NCI-H82 treated with DMSO at 0.1 percent for 48 hours (cell line): ENCODE measurements around the gene TYW1.
"Not testable (repeated sequence)": the region's sequence is repeated elsewhere in the genome, so short reads cannot be mapped to it uniquely, and the experiment has no call there.

Experiments
- DNase-seq: peaks from one replicate; lab custom pipeline; 2025; ENCODE audit not compliant: unreplicated experiment; lab: John Stamatoyannopoulos, UW

TYW1 gene

DNA sequence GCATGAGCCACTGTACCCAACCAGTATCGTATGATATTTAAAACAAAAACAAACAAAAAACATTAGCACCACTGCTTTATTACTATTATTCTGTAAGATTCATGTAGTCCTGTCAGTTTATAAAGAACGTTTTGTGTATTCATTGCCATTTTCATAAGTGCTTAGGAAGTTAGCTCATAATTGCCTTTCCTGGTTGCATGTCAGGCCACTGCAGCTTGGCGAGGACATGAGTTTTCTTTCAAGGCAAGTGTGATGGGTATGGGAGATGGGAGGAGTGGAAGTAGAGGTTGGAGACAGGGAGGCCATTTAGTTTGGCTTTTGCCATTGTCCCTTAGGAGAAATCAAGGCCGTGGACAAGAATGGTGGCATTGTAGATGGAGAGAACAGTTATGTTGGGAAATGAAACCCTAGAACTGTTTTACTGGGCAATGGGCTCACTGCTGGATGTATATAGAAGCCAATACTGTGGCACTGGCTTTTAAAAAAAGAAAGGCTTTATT is 48.9 kb downstream of the TYW1 start:
- DNase-seq, result no peak

DNA sequence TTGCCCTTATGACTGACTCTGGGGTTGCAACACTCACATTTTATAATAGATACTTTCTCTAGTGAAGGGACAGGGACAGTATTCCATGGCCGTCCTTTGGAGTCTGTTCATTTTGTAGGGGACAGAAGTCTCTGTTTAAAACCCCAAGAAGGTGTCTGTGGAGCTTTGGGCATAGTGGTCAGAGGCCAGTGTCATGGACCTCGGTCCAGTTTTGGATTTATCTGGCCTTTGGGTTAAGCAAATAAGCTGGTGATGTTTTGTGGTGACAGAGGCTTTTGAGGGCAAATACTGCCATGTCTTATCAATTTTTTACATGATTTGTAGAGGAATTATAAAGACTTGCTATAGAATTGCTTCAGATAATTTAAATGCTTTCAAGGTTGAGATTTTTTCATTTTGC is 50.2 kb downstream of the TYW1 start:
- DNase-seq, result not testable (repeated sequence)

DNA sequence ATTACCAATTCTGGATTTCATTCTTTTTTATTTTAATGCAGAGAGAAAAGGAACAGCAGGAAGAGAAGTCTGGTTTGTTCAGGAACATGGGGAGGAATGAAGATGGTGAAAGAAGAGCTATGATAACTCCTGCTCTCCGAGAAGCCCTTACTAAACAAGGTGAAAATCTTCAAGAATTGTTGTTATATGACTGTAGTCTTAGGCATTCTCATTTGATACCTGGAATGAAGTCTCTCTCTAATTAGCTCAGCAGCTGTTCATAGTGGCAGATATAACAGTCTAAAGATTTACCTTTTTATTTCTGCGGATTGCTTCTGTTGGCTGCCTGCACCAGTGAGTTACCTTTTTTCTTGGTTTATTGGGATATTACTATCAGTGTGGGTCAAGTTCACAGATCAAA is 53.3 kb downstream of the TYW1 start:
- DNase-seq, result not testable (repeated sequence)

DNA sequence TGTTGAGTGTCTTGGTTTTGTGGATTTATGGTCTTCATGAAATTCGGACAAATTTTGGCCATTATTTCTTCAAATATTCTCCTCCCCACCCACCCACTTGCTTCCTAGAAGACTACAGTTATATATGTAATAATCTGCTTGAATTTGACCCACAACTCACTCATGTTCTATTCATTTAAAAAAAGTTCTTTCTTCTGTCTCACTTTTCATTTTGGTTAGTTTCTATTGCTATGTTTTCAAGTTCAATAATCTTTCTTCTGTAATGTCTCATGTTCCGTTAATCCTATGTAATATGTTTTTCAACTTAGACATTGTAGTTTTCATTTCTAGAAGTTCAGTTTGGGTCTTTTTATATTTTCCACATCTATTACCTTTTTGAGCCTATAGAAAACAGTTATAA is 55.5 kb downstream of the TYW1 start:
- not testable (repeated sequence) for DNase-seq

DNA sequence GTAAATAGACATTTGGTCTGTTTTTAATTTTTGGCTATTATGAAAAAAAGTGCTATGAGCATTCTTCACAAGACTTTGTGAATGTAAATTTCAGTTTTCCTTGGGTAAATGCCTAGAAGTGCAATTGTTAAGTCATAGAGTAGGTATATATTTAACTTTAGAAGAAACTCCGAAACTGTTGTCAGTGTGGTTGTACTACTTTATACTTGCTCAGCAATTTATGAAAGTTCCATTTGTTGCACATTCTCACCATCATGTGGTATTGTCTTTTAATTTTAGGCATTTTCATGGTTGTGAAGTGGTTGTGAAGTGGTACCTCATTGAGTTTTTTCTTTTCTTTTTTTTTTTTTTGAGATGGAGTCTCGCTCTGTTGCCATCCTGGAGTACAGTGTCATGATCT is 60.0 kb downstream of the TYW1 start:
- no peak for DNase-seq

DNA sequence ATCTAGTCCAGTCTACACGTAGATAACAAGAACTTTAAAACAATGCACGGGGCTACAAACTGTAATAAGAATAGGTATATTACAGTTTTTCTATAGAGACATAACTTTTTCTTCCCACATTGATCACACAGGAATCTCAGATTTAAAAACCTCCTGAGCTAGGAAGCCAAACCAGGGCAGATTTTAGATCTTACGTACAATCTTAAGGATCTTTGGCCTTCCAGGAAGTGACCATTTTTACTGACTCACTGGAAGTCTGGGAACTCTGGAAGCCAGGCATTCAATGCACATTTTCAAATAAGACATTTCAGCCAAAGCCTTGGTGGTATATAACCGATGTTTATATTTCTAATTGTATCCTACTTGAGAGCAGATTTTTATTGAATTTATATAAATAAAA is 64.7 kb downstream of the TYW1 start:
- not testable (repeated sequence) for DNase-seq

DNA sequence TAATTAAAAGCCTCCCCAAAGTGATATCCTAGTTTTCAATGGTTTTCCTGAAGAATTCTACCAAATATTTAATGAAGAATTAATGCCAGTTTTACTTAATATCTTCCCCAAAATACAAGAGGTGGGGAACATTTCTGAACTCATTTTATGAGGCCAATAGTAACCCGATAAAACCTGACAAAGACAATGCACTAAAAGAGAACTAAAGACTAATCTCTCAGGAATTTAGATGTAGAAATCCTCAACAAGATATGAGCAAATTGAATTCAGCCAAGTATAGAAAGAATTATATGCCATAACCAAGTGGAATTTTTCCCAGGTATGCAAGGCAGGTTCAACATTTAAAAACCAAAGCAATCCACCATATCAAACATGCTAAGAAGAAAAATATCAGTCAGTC is 66.2 kb downstream of the TYW1 start:
- not testable (repeated sequence) for DNase-seq

DNA sequence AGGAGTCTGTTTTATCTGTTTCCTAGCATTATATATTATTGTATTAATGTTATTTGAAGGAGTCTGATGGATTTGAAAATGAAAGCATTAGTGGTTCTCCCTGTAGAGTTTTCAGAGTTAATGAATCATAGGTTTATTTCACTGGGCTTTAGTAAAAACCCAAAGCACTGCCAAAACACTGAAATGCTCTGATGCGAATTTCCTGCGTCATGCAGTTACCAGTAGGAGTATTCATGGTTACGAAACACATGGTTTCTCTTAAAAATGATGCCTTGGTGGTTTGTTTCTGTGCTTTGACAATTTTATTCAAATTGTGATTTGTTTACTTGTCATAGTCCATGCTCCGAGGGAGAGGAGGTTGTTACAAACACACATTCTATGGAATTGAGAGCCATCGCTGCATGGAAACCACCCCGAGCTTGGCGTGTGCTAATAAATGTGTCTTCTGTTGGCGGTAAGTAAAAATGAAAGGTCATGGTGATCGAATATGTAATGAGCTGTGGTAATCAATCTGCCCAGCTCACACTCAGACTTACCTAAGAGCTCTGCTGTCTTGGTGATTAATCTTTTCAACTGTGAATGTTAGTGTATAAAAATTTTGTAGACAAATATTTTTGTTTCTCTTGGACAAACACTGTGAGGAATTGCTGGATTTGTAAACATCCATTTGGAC is 70.5 kb downstream of the TYW1 start:
- DNase-seq, result not testable (repeated sequence)

DNA sequence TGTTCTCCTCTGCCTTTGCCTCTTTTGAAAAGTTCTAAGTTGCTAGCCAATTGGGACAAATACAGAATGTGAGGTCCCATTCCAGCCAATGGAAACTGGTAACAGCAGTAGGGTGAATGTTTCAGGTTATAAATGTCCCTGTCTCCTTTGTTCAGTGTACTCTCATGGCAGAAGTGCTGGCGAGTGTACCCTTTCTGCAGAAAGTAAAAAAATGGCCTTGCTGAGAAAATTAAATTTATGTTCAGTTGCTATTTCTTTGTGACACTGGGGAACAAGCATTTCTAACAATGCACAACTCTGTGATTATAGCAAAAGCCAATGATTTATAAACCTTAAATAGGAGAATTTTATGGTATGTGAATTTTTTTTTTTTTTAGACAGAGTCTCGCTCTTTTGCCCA is 79.5 kb downstream of the TYW1 start:
- not testable (repeated sequence) for DNase-seq

DNA sequence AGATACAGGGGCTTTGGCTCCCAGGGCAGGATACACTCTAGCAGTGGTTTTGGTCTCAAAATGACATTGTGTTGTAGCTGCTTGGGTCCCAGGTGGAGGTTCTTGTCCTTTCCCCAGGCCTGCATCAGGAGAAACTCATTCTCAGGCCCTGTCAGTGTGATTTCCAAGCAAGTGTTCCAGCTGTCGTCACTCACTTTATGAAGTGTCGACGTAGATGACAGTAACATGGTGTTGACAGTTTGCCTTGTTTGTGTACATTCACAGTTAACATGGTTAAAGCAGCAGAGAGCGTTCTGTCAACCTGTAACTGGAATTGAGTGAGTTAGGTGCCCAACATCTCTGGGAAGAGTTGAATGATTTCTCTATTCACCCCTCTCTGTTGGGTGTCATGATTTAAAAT is 86.2 kb downstream of the TYW1 start:
- DNase-seq, result not testable (repeated sequence)

DNA sequence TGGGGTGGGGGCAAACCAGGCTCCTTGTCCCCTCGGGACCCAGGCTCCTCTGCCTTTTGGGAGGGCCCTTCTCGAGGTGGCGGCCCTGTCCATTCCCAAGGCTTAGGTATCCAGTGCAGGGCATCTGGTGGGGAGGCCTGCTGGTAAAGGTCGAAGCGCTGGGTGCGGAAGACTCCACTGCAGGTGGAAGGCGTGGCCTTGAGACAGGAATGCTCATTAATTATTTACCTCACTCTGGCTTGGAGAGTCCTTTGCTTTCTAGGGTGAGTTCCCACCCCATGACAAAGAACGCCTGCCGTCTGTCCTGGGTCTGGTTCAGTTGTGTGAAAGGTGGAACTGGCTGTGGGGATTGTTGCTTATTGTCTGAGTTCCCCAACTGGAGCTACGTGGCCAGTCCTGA is 92.6 kb downstream of the TYW1 start:
- not testable (repeated sequence) for DNase-seq

DNA sequence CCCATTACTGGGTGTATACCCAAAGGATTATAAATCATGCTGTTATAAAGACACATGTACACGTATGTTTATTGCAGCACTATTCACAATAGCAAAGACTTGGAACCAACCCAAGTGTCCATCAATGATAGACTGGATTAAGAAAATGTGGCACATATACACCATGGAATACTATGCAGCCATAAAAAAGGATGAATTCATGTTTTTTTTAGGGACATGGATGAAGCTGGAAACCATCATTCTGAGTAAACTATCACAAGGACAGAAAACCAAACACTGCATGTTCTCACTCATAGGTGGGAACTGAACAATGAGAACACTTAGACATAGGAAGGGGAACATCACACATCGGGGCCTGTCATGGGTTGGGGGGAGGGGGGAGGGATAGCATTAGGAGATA is 94.4 kb downstream of the TYW1 start:
- DNase-seq, result not testable (repeated sequence)

DNA sequence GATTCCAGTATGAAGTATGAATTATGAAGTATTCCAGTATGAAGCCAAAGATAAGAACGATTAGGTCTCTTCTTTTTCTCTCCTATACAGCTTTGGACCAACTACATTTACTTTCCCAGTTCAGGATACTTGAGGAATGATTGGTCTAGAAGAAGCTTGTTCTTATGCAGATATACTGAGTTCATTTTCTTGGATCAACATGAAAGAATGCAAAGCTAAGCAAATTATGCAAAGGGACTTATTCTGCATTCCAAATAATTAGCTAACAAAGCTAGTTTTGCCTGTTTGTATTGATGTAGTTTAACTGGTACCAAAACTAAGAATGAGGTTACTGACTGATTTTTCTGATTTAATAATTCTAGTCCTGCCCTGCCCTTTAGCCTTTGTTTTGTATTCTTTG is 101.4 kb downstream of the TYW1 start:
- DNase-seq, result not testable (repeated sequence)

DNA sequence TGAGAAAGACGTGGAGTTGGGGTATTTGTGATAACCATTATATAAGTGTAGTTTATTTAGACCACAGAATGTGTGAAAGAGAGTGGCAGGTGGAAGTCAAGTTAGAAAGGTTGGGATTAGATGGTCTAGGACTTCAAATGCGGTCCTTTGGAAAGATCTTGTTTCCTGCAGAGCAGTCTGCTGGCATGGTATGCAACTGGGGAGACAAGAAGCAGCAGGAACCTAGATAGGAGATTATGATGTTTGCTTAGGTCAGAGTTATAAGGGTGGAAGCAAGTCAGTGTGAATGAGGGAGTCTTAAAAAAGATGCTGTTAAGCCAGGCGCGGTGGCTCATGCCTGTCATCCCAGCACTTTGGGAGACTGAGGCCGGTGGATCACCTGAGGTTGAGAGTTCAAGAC is 102.8 kb downstream of the TYW1 start:
- DNase-seq, result not testable (repeated sequence)

DNA sequence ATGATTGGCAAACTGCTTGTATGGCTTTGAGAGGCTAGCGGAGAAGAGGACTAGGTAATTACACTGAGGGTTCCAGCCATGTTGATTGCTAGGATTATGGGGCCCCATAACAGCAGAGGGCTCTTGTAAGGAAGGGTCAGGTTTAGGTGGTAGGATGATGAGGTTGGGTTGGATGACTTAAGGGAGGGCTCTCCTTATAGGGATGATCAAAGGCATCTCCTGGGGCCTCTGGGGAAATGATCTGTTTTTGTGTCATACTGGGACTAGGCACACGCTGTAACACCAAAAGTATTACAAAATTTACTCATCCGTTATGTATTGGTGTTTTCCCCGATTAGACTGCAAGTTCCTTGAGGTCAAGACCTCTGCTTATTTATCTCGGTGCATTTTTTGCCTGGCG is 103.4 kb downstream of the TYW1 start:
- not testable (repeated sequence) for DNase-seq

DNA sequence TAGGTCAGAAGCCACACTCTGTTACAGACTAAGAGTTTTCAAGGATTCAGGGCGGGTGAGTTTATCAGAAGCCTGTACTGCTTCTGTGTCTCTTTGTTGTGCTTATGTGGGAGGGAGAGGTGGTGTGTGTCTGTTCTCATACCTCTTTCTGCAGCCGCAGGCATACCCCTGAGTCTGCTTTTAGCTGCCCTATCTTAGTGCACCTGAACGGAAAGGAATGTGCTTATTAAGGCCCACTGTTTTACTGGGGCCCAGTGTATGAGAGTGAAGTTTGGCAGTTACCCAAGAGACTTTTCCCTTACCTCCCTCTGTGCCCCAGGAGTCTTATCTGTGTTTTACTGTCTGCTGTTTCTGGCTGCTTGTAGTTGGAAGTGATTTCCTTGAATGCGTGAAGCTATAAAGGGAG is 104.3 kb downstream of the TYW1 start:
- DNase-seq, result no peak

DNA sequence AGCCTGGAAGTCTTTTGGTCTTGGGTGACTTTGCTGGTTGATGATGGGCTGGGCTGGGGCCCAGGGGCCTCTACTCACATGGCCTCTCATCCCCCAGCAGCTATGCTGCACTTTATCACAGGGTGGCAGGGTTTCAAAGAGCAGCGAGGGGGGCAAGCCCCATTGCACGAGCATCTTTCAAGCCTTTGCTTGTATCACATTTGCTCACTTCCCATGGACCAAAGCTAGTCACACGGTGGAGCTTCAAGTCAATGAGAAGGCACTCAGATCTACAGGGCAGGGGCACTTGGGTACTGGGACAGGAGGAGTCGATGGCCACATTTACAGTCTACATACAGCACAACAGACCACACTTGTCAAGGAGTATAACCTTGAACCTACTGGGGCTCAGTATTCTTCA is 108.3 kb downstream of the TYW1 start:
- DNase-seq, result not testable (repeated sequence)

DNA sequence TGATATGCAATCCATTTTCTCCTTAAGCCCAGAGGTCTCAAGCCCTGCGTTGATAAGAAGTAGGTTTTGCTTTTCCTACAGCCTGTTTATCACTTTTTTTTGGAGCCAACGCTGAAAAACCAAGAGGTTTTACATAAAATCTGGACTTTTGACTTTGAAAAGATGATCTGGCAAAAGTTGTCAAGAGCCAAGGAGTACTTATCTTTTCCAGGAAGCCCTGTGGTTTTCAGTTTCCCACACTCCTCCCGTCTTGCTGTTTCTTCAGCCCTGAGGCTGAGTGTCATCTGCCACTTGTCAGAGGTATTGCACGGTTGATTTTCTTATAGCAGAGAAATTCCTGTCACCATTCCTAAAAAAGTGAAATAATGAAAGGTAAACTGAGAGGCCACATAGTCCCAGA is 108.7 kb downstream of the TYW1 start:
- no peak for DNase-seq

DNA sequence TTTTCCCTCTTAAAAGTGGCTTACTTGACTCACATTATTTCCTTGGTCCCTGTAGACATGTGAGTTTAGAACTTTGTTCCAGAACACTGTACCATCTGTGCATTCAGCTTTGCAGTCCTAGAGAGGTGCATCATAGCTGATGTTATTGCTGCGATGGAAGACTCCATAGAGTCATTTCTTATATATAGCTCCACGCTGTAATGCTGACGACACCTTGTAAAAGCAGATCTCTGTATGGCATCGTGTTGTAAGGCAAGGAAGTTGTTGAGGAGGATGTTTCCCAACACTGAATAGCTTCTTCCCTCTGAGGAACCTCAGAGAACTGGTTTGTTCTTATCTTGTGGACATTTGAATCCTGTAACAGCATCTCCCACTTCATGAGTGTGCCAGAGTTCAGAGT is 109.6 kb downstream of the TYW1 start:
- not testable (repeated sequence) for DNase-seq

DNA sequence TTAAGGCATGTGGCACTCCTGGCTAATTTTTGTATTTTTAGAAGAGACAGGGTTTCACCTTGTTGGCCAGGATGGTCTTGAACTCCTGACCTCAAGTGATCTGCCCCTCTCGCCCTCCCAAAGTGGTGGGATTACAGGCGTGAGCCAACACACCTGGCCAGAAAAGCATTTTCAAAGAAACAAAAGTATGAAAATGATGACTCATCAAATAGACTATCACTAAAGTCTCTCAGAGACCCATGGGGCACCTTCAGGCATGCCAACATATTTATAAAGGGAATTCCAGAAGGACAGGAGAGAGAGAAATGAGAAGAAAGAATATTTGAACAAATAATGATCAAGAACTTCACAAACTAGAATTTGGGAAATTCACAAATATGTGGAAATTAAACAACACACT is 114.7 kb downstream of the TYW1 start:
- DNase-seq, result not testable (repeated sequence)

DNA sequence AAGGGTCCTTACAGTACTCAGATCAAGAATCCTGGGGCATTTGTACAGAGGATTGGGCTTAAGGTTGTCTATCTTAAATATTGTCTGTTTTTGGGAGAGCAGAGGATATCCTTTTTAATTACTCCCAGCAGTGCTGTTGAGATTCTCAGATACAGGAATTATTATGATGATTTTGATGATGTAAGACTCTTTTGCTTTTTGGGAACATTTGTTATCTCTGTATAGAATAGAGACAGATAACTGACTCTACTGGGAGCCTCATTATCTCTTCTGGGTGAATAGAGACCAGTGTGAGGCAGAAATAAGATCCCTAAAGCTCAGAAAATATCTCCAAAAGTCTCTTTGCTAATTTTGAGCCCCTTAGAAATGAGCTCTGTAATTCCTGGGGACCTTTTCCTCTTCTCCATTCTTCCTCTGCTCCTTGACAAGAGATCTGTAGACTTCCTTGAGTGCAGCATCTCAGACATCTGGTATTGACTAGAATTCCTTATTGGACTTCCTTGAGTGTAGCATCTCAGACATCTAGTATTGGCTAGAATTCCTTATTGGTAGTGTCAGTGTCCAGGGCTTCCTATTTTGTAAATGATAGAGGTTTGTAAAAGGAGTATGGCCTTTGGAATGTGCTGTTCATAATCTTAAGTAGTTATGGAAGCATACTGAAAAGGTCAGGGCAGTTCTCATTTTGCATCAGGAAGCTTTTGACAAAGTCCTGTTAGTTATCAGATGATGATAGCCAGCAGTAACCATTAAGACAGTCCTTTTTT is 118.0 kb downstream of the TYW1 start:
- DNase-seq, result not testable (repeated sequence)

DNA sequence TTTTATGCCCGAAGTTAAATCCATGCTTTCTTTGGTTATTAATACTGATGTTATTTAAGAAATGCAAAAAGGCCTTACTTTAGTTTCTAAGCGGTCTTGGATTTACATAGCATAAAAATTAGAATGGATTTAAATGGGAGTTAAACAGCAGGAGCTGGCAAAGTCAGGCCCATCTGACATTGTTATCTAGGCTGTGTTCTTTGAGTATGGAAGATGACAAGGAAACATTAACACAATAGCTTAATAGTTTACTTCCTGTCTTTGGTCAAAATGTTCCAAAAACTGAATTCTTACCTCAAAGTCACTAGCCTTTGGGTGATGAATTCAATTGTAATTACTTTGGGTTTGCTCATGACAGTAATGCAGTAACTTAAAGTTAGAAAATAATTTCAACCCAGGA is 123.9 kb downstream of the TYW1 start:
- DNase-seq, result not testable (repeated sequence)
